GM12872 (cell line): ENCODE measurements around the gene USP48.

Experiments used
- CTCF ChIP-seq: IDR thresholded peaks from 3 replicates; pipeline ENCODE4 v1.5.1; 2011; ENCODE audit warnings: low read depth, mild to moderate bottlenecking, low read length, moderate library complexity; ENCODE audit not compliant: insufficient read depth

Gene USP48

GRCh38 chr1:21827141-21827679, 44.3 kb upstream of the USP48 start:
- no peak for TF ChIP-seq CTCF

- no peak for TF ChIP-seq CTCF
Measured at GRCh38 chr1:21825393-21825792, 42.4 kb upstream of the USP48 start.

DNA sequence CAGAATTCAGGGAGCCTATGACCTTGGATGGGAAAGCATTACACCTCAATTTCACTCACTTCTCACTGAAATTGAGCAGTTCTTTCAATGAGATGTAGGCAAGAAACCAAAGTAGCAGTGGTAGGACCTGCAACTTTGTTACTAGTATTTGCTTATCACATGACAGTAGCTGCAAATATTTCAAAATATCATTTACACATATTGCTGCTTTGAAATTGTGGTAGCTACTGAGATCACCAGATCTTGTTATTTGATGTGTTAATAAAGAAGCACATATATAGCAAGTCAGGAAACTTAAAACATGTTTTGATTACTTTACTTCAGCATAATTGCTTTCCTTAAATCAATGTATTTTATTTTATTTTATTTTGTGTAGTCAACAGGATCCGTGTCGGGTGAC, 42.0 kb upstream of the USP48 start:
- TF ChIP-seq CTCF, result no peak

- TF ChIP-seq CTCF, result no peak
Measured at GRCh38 chr1:21823980-21824702, 41.2 kb upstream of the USP48 start.

- no peak for TF ChIP-seq CTCF
Measured at GRCh38 chr1:21823206-21823979, 40.4 kb upstream of the USP48 start.

GRCh38 chr1:21822349-21822748, 39.4 kb upstream of the USP48 start:
- TF ChIP-seq CTCF, result no peak

- TF ChIP-seq CTCF, result no peak
Measured at GRCh38 chr1:21821385-21822019, 38.6 kb upstream of the USP48 start.
